ENCODE data around the gene TMEM150B.

- TF ChIP-seq, protein P1, sequence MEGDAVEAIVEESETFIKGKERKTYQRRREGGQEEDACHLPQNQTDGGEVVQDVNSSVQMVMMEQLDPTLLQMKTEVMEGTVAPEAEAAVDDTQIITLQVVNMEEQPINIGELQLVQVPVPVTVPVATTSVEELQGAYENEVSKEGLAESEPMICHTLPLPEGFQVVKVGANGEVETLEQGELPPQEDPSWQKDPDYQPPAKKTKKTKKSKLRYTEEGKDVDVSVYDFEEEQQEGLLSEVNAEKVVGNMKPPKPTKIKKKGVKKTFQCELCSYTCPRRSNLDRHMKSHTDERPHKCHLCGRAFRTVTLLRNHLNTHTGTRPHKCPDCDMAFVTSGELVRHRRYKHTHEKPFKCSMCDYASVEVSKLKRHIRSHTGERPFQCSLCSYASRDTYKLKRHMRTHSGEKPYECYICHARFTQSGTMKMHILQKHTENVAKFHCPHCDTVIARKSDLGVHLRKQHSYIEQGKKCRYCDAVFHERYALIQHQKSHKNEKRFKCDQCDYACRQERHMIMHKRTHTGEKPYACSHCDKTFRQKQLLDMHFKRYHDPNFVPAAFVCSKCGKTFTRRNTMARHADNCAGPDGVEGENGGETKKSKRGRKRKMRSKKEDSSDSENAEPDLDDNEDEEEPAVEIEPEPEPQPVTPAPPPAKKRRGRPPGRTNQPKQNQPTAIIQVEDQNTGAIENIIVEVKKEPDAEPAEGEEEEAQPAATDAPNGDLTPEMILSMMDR (IDR thresholded peaks at IDR 0.05; ENCODE audit: low read length): no peak
- TF ChIP-seq EZH2 (IDR thresholded peaks at IDR 0.05; ENCODE audit: borderline replicate concordance, low read length): no peak
These were observed 40.6 kb downstream of the TMEM150B start for GRCh38 chr19:55284405-55285058.

All from OCI-LY1 (cell line).